WTC11 (cell line): ENCODE data around the gene M6PR. TPM values are rescaled to one million over a fixed set of nuclear protein-coding genes. Genes with fewer than 3 reads are reported as not detected.
"Not testable (repeated sequence)": the region's sequence is repeated elsewhere in the genome, so short reads cannot be mapped to it uniquely, and the experiment has no call there.

Experiments used
- ATAC-seq: fragments of 200-7000 bp; cut with Tn5 transposase; 2 replicates; pipeline ENCODE4 v1.10.0; 2021; ENCODE audit warnings: mild to moderate bottlenecking, moderate library complexity
- CTCF ChIA-PET: fragments of 300-600 bp; sonication (Branson Sonifier 250); formaldehyde crosslinking; loops from one replicate; lab custom pipeline; 2021; ENCODE audit warnings: antibody characterized with exemption; lab: Charles Lee
- POLR2A ChIA-PET: fragments of 350-600 bp; sonication (Branson Sonifier 250); formaldehyde crosslinking; loops from one replicate; lab custom pipeline; 2021; ENCODE audit warnings: antibody characterized with exemption; lab: Charles Lee
- DNase-seq: peaks from one replicate; pipeline ENCODE4 v3.0.0; 2021; ENCODE audit warnings: low spot score
- H3K27ac Mint-ChIP-seq: 2 replicates; pipeline ENCODE4 v1.8.0; 2021; ENCODE audit warnings: mixed read lengths
- H3K27me3 Mint-ChIP-seq: 2 replicates; pipeline ENCODE4 v1.8.0; 2021; ENCODE audit warnings: low read depth, mild to moderate bottlenecking, moderate library complexity, mixed read lengths
- H3K36me3 Mint-ChIP-seq: 2 replicates; pipeline ENCODE4 v1.8.0; 2021; ENCODE audit warnings: mixed read lengths
- H3K4me1 Mint-ChIP-seq: 2 replicates; pipeline ENCODE4 v1.8.0; 2022; ENCODE audit warnings: mixed read lengths
- H3K4me3 Mint-ChIP-seq: 2 replicates; pipeline ENCODE4 v1.8.0; 2021; ENCODE audit warnings: mild to moderate bottlenecking, moderate library complexity, mixed read lengths
- H3K9me3 Mint-ChIP-seq: 2 replicates; pipeline ENCODE4 v1.8.0; 2021; ENCODE audit warnings: mixed read lengths
- AR ChIP-seq: fragments of 250-450 bp; sonication (Bioruptor Pico); IDR thresholded peaks from 2 replicates; pipeline ENCODE4 v1.9.0; 2021; ENCODE audit warnings: mild to moderate bottlenecking
- CTCF ChIP-seq: fragments of 200-600 bp; IDR thresholded peaks from 2 replicates; pipeline ENCODE4 v1.8.0; 2022; ENCODE audit warnings: antibody characterized with exemption
- ESRRA ChIP-seq: sonication (generic); formaldehyde crosslinking; IDR thresholded peaks from 2 replicates; pipeline ENCODE4 v1.8.1; 2022; ENCODE audit warnings: mild to moderate bottlenecking, missing genetic modification reagents, borderline replicate concordance
- FOXP4 ChIP-seq: sonication (generic); formaldehyde crosslinking; IDR thresholded peaks from 2 replicates; pipeline ENCODE4 v1.8.0; 2022; ENCODE audit warnings: mild to moderate bottlenecking, missing genetic modification reagents
- NR2C2 ChIP-seq: sonication (generic); formaldehyde crosslinking; IDR thresholded peaks from 2 replicates; pipeline ENCODE4 v1.8.0; 2022; ENCODE audit warnings: mild to moderate bottlenecking, missing genetic modification reagents
- PRDM15 ChIP-seq: sonication (generic); formaldehyde crosslinking; IDR thresholded peaks from 2 replicates; pipeline ENCODE4 v1.8.0; 2022; ENCODE audit warnings: missing genetic modification reagents
- SP1 ChIP-seq: sonication (generic); formaldehyde crosslinking; conservative IDR thresholded peaks from 2 replicates; pipeline ENCODE4 v1.8.1; 2022; ENCODE audit warnings: missing genetic modification reagents
- ZBTB21 ChIP-seq: sonication (generic); formaldehyde crosslinking; IDR thresholded peaks from 2 replicates; pipeline ENCODE4 v1.8.1; 2023; ENCODE audit warnings: mild to moderate bottlenecking, missing genetic modification reagents, borderline replicate concordance
- ZNF121 ChIP-seq: sonication (generic); formaldehyde crosslinking; IDR thresholded peaks from 2 replicates; pipeline ENCODE4 v1.8.0; 2023; ENCODE audit warnings: missing genetic modification reagents
- ZNF138 ChIP-seq: sonication (generic); formaldehyde crosslinking; conservative IDR thresholded peaks from 2 replicates; pipeline ENCODE4 v1.8.1; 2022; ENCODE audit warnings: mild to moderate bottlenecking, moderate library complexity, missing genetic modification reagents
- ZNF416 ChIP-seq: fragments of 250-450 bp; sonication (Bioruptor Pico); IDR thresholded peaks from 2 replicates; pipeline ENCODE4 v1.9.0; 2021; ENCODE audit warnings: mild to moderate bottlenecking, inconsistent platforms
- total RNA-seq: library from RNA; stranded (reverse); gene quantifications from 3 replicates; pipeline ENCODE4 v1.2.3, GENCODE V29; 2021

The M6PR gene
- total RNA-seq, 1 experiment from 2014 or later: 139 TPM

GRCh38 chr12:8904665-8905064, 44.8 kb downstream of the M6PR start:
- H3K9me3 Mint-ChIP-seq: peaks cover 30% of the 10 kb centered on the region
- DNase-seq (no peak), ATAC-seq (no peak)
- peaks cover 49% of the 10 kb centered on the region for H3K4me1 Mint-ChIP-seq
- H3K27ac Mint-ChIP-seq: peak overlapping the region; percentile 69
- no peak overlapping the region for H3K4me3 Mint-ChIP-seq
- POLR2A ChIA-PET: no interaction called here
- CTCF ChIA-PET: interaction anchor here (1.3 kb wide), 1 partner anchor 14 kb away, joined by 6 read pairs; no protein-coding TSS in a partner anchor
- no peaks in the 10 kb centered on the region for H3K27me3 Mint-ChIP-seq
- peaks cover 34% of the 10 kb centered on the region for H3K36me3 Mint-ChIP-seq
- TF ChIP-seq FOXP4 (CRISPR knock-in tag) (no peak), ZNF121 (CRISPR knock-in tag) (no peak), SP1 (CRISPR knock-in tag) (no peak), ZNF416 (CRISPR knock-in tag) (no peak), NR2C2 (CRISPR knock-in tag) (no peak), ZNF138 (CRISPR knock-in tag) (no peak)

GRCh38 chr12:8903646-8904045, 45.8 kb downstream of the M6PR start:
- no peak overlapping the region for H3K4me3 Mint-ChIP-seq
- no peak for TF ChIP-seq PRDM15
- TF ChIP-seq FOXP4 (CRISPR knock-in tag): no peak
- no peak for TF ChIP-seq ZBTB21
- no peak for TF ChIP-seq AR (CRISPR knock-in tag)
- TF ChIP-seq ESRRA (CRISPR knock-in tag): no peak
- no peak for TF ChIP-seq CTCF
- TF ChIP-seq, all 79 proteins: peak for 0
- peak overlapping the region; percentile 52 for H3K27ac Mint-ChIP-seq
- CTCF ChIA-PET: interaction anchor here (1.3 kb wide), 1 partner anchor 13 kb away, joined by 6 read pairs; no protein-coding TSS in a partner anchor
- POLR2A ChIA-PET: no interaction called here
- H3K27me3 Mint-ChIP-seq: no peaks in the 10 kb centered on the region
- DNase-seq: no peak
- peaks cover 42% of the 10 kb centered on the region for H3K36me3 Mint-ChIP-seq
- no peak for ATAC-seq
- H3K9me3 Mint-ChIP-seq: peaks cover 34% of the 10 kb centered on the region
- H3K4me1 Mint-ChIP-seq: peaks cover 46% of the 10 kb centered on the region

GRCh38 chr12:8902703-8903102, 46.7 kb downstream of the M6PR start:
- H3K9me3 Mint-ChIP-seq: peaks cover 34% of the 10 kb centered on the region
- ATAC-seq, POLR2A ChIA-PET, H3K27me3 Mint-ChIP-seq, DNase-seq, H3K4me3 Mint-ChIP-seq, CTCF ChIA-PET: not testable (repeated sequence)
- H3K27ac Mint-ChIP-seq: 0 out of 2 replicates have a peak overlapping the region, but pooled peaks have one; percentile 39
- peaks cover 42% of the 10 kb centered on the region for H3K36me3 Mint-ChIP-seq
- H3K4me1 Mint-ChIP-seq: peaks cover 41% of the 10 kb centered on the region
